HG02943 (cell line): ENCODE data around the gene MMP21.

Experiments used
- ATAC-seq: cut with Tn5 transposase; IDR thresholded peaks from one replicate; pipeline ENCODE4 v1.9.1; 2021; ENCODE audit warnings: mild to moderate bottlenecking, low read depth, moderate library complexity; ENCODE audit not compliant: unreplicated experiment

MMP21 gene

GRCh38 chr10:125768219-125768855 is 7.3 kb downstream of the MMP21 start:
- ATAC-seq, result no peak

- no peak for ATAC-seq
Observed at GRCh38 chr10:125766511-125766910, 9.1 kb downstream of the MMP21 start.

GRCh38 chr10:125765835-125766234 is 9.8 kb downstream of the MMP21 start:
- ATAC-seq, result no peak

- no peak for ATAC-seq
Observed at GRCh38 chr10:125762692-125763648, 12.7 kb downstream of the MMP21 start.

GRCh38 chr10:125761961-125762360 is 13.7 kb downstream of the MMP21 start:
- ATAC-seq, result no peak

GRCh38 chr10:125757742-125758141 is 17.9 kb downstream of the MMP21 start:
- ATAC-seq, result no peak

GRCh38 chr10:125756853-125757487 is 18.7 kb downstream of the MMP21 start:
- no peak for ATAC-seq

- ATAC-seq, result no peak
Observed at GRCh38 chr10:125756196-125756595, 19.4 kb downstream of the MMP21 start.

- ATAC-seq, result no peak
Observed at GRCh38 chr10:125747417-125747816, 28.2 kb downstream of the MMP21 start.

GRCh38 chr10:125744909-125745308 is 30.7 kb downstream of the MMP21 start:
- no peak for ATAC-seq

GRCh38 chr10:125742465-125742864 is 33.2 kb downstream of the MMP21 start:
- no peak for ATAC-seq

- ATAC-seq, result no peak
Observed at GRCh38 chr10:125739994-125740679, 35.5 kb downstream of the MMP21 start.

GRCh38 chr10:125738206-125738605 is 37.4 kb downstream of the MMP21 start:
- no peak for ATAC-seq

- ATAC-seq, result no peak
Observed at GRCh38 chr10:125734823-125735222, 40.8 kb downstream of the MMP21 start.

GRCh38 chr10:125734148-125734547 is 41.5 kb downstream of the MMP21 start:
- no peak for ATAC-seq

GRCh38 chr10:125727436-125727835 is 48.2 kb downstream of the MMP21 start:
- no peak for ATAC-seq

- ATAC-seq, result no peak
Observed at GRCh38 chr10:125726914-125727313, 48.7 kb downstream of the MMP21 start.

GRCh38 chr10:125722811-125723210 is 52.8 kb downstream of the MMP21 start:
- ATAC-seq, result no peak

GRCh38 chr10:125721035-125721434 is 54.6 kb downstream of the MMP21 start:
- ATAC-seq, result peak; percentile 35

- no peak for ATAC-seq
Observed at GRCh38 chr10:125720002-125720382, 55.6 kb downstream of the MMP21 start.
